Mesenchymal stem cell (in vitro differentiated cells and primary cell): ENCODE data around the gene MCTP2.

Source experiments
- DNase-seq: peaks from one replicate; pipeline ENCODE4 v3.0.0-alpha.2; 2013
- H2AFZ ChIP-seq: one replicate; pipeline ENCODE4 v1.6.1; 2013; ENCODE audit warnings: low read depth, mild to moderate bottlenecking, control low read depth, inconsistent platforms, low read length, moderate library complexity
- H2AK5ac ChIP-seq: 2 replicates; pipeline ENCODE4 v1.6.1; 2013; ENCODE audit warnings: low read length, moderate library complexity, mild to moderate bottlenecking, inconsistent platforms; ENCODE audit not compliant: severe bottlenecking
- H2BK120ac ChIP-seq: one replicate; pipeline ENCODE4 v1.6.1; 2013; ENCODE audit warnings: low read depth, mild to moderate bottlenecking, inconsistent platforms, low read length, moderate library complexity
- H2BK12ac ChIP-seq, 2 experiments: one replicate each; pipeline ENCODE4 v1.6.1; 2013; ENCODE audit warnings: inconsistent platforms in 2 of 2, low read length in 2 of 2, mild to moderate bottlenecking in 2 of 2, moderate library complexity in 2 of 2, control low read depth in 1 of 2
- H2BK15ac ChIP-seq: one replicate; pipeline ENCODE4 v1.6.1; 2013; ENCODE audit warnings: mild to moderate bottlenecking, low read depth, inconsistent platforms; ENCODE audit not compliant: poor library complexity, severe bottlenecking
- H2BK5ac ChIP-seq: 2 replicates; pipeline ENCODE4 v1.6.1; 2013; ENCODE audit warnings: low read depth, mild to moderate bottlenecking, low read length, control low read depth, inconsistent platforms; ENCODE audit not compliant: poor library complexity, severe bottlenecking
- H3K14ac ChIP-seq, 2 experiments: one replicate each; pipeline ENCODE4 v1.6.1; 2013; ENCODE audit warnings: inconsistent platforms in 2 of 2, low read length in 2 of 2, control low read depth in 1 of 2, mild to moderate bottlenecking in 1 of 2, moderate library complexity in 1 of 2
- H3K18ac ChIP-seq, 2 experiments: one replicate each; pipeline ENCODE4 v1.6.1; 2013; ENCODE audit warnings: inconsistent platforms in 2 of 2, low read length in 2 of 2, control low read depth in 1 of 2, low read depth in 1 of 2, mild to moderate bottlenecking in 1 of 2
- H3K23ac ChIP-seq, 2 experiments: one replicate each; pipeline ENCODE4 v1.6.1; 2013; ENCODE audit warnings: inconsistent platforms in 2 of 2, low read length in 2 of 2, mild to moderate bottlenecking in 2 of 2, moderate library complexity in 2 of 2, control low read depth in 1 of 2
- H3K27ac ChIP-seq: 2 replicates; pipeline ENCODE4 v1.5.1; 2013; ENCODE audit warnings: mild to moderate bottlenecking, moderate library complexity, low read length, control low read depth, inconsistent platforms; ENCODE audit not compliant: poor library complexity, severe bottlenecking
- H3K27me3 ChIP-seq, 2 experiments: 2 replicates each; pipeline versions ENCODE4 v1.6.1 to v1.7.0; 2013; ENCODE audit warnings: low read length in 2 of 2, mild to moderate bottlenecking in 2 of 2, moderate library complexity in 2 of 2, control low read depth in 1 of 2, inconsistent platforms in 1 of 2; ENCODE audit not compliant: control insufficient read depth in 1 of 2, insufficient read depth in 1 of 2
- H3K36me3 ChIP-seq, 2 experiments: 2 replicates each; pipeline versions ENCODE4 v1.6.1 to v1.7.0; 2013; ENCODE audit warnings: low read length in 2 of 2, control low read depth in 1 of 2, inconsistent platforms in 1 of 2, low read depth in 1 of 2, mild to moderate bottlenecking in 1 of 2; ENCODE audit not compliant: insufficient read depth in 2 of 2, control insufficient read depth in 1 of 2
- H3K4ac ChIP-seq, 2 experiments: one replicate each; pipeline ENCODE4 v1.6.1; 2013; ENCODE audit warnings: inconsistent platforms in 2 of 2, low read length in 2 of 2, mild to moderate bottlenecking in 2 of 2, moderate library complexity in 2 of 2, control low read depth in 1 of 2, low read depth in 1 of 2
- H3K4me1 ChIP-seq: 2 replicates; pipeline ENCODE4 v1.6.1; 2013; ENCODE audit warnings: low read depth, low read length, control low read depth; ENCODE audit not compliant: control insufficient read depth, insufficient read depth
- H3K4me2 ChIP-seq: 2 replicates; pipeline ENCODE4 v1.6.1; 2013; ENCODE audit warnings: low read length, mild to moderate bottlenecking, inconsistent platforms; ENCODE audit not compliant: poor library complexity, severe bottlenecking
- H3K4me3 ChIP-seq, 2 experiments: 2 replicates each; pipeline versions ENCODE4 v1.5.1 to v1.7.0; 2013; ENCODE audit warnings: low read length in 2 of 2, mild to moderate bottlenecking in 2 of 2, control low read depth in 1 of 2, low read depth in 1 of 2; ENCODE audit not compliant: insufficient read depth in 1 of 2
- H3K79me1 ChIP-seq: replicated peaks from 2 replicates; pipeline ENCODE4 v1.6.1; 2013; ENCODE audit warnings: mild to moderate bottlenecking, control low read depth, low read length, inconsistent platforms; ENCODE audit not compliant: poor library complexity, severe bottlenecking
- H3K9ac ChIP-seq: 2 replicates; pipeline ENCODE4 v1.7.0; 2013; ENCODE audit warnings: mild to moderate bottlenecking, low read length, moderate library complexity
- H3K9me3 ChIP-seq: 2 replicates; pipeline ENCODE4 v1.7.0; 2013; ENCODE audit warnings: mild to moderate bottlenecking, low read length; ENCODE audit not compliant: control insufficient read depth
- H4K8ac ChIP-seq: one replicate; pipeline ENCODE4 v1.6.1; 2013; ENCODE audit warnings: inconsistent platforms, mild to moderate bottlenecking, low read length, moderate library complexity
- H4K91ac ChIP-seq: one replicate; pipeline ENCODE4 v1.6.1; 2013; ENCODE audit warnings: mild to moderate bottlenecking, low read length, inconsistent platforms
- WGBS: methylation state at CpG from one replicate; pipeline ENCODE4 v1.1.7; 2013; ENCODE audit warnings: mixed read lengths; 5-methylcytosine and 5-hydroxymethylcytosine counted together

MCTP2 gene

DNA sequence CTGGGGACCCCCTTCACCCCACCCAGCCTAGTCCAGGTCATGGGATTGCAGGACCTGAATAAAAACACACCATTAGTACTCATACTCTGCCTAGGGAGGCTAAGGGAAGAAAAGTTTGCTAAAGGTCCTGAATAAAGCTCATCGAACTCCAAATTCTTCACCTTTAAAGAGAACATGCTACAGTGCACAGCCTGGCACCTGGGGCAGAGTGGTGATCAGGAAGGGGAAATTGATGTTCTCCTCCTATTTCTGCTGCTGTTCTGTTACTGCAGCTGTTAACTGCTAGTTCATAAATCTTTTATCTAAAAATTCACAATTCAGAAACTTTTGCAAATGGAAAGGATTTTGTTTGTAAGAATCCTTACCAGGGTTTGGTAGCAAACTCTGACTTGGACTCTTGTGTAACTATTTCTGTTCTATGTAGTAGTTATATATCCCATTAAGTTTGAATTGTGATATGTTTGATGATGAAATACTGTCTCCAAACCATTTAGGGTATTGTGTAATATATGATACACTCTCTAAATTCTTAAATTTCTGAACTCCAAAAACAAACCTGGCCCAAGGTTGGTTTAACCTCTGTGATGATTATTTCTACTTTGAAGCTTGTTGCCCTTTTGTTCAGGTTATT is 27.9 kb downstream of the MCTP2 start:
- Histone ChIP-seq H3K4ac (no peak overlapping the region), H2BK12ac (no peak overlapping the region), H3K18ac (no peak overlapping the region), H3K27ac (no peak overlapping the region), H3K9ac (peak overlapping the region; percentile 9), H2BK120ac (no peak overlapping the region), H4K91ac (no peak overlapping the region), H4K8ac (no peak overlapping the region), H3K36me3 (no peaks in the 10 kb centered on the region), H2AFZ (no peak overlapping the region), H3K4me2 (no peak overlapping the region), H3K23ac (no peak overlapping the region), H3K27me3 (no peaks in the 10 kb centered on the region), H3K14ac (no peak overlapping the region), H3K9me3 (no peaks in the 10 kb centered on the region), H3K4me1 (peaks cover 2% of the 10 kb centered on the region), H2BK15ac (no peak overlapping the region), H3K4me3 (no peak overlapping the region), H2AK5ac (no peak overlapping the region), H2BK5ac (no peak overlapping the region), H3K79me1 (peaks cover 26% of the 10 kb centered on the region)
- DNase-seq: no peak
- no CpG with 5 or more reads among the region's 1 CpG for WGBS

DNA sequence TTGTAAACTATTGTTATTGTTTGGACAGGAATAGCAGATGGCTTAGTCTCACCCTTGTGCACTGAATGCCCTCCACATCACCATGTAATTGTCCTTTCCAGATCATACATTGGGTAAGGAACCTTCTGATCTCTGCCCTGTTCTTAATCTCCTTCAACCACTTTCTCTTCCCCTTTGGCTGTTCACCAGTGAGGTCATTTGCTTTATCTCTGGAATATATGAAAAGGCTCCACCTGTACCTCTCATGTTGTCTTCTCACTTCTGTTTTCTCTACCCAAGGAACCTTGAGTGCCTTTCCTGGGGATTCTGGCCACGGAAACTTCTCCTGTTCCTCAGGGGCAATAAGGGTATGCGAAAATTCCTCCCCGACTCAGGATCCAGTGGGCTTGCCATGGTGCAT is 28.5 kb downstream of the MCTP2 start:
- DNase-seq: no peak
- no peak overlapping the region for H3K23ac ChIP-seq
- peaks cover 26% of the 10 kb centered on the region for H3K79me1 ChIP-seq
- H2AFZ ChIP-seq: no peak overlapping the region
- H3K4me1 ChIP-seq: peaks cover 2% of the 10 kb centered on the region
- no peak overlapping the region for H2BK15ac ChIP-seq
- H2BK12ac ChIP-seq: peak overlapping the region in 1 of 2 experiments; percentile 22
- no peak overlapping the region for H2AK5ac ChIP-seq
- H3K4me3 ChIP-seq: no peak overlapping the region
- no peaks in the 10 kb centered on the region for H3K9me3 ChIP-seq
- H3K9ac ChIP-seq: no peak overlapping the region
- no peak overlapping the region for H3K27ac ChIP-seq
- 64% methylated on average over 3 of the region's 3 CpGs for WGBS
- H3K36me3 ChIP-seq: no peaks in the 10 kb centered on the region
- H3K27me3 ChIP-seq: no peaks in the 10 kb centered on the region
- no peak overlapping the region for H3K4me2 ChIP-seq
- H4K8ac ChIP-seq: peak overlapping the region; percentile 25
- H3K14ac ChIP-seq: no peak overlapping the region
- H2BK5ac ChIP-seq: no peak overlapping the region
- no peak overlapping the region for H3K18ac ChIP-seq
- H2BK120ac ChIP-seq: no peak overlapping the region
- H3K4ac ChIP-seq: no peak overlapping the region
- H4K91ac ChIP-seq: no peak overlapping the region

DNA sequence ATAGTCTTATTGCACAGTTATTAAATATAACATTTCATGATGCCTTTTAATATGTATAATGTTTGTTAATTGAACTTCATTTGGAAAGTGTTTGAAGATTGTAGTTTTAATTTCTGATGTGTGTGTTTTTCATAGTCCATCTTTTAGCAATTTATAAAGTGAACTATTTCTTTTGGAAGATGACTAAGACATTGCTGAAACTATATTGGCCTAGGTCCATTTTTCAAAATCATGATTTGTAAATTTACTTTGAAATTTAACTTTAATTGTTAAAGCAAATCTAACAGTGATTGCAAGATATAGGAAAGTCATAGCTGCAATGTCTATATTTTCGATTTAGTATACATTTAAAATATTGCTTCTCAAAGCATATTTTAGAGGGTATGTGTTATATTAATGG is 30.8 kb downstream of the MCTP2 start:
- Histone ChIP-seq H2BK12ac (no peak overlapping the region), H2AFZ (no peak overlapping the region), H2AK5ac (no peak overlapping the region), H3K14ac (no peak overlapping the region), H4K91ac (no peak overlapping the region), H4K8ac (no peak overlapping the region), H2BK120ac (no peak overlapping the region), H3K23ac (no peak overlapping the region), H3K79me1 (peaks cover 25% of the 10 kb centered on the region), H2BK15ac (no peak overlapping the region), H2BK5ac (no peak overlapping the region), H3K4ac (no peak overlapping the region), H3K18ac (no peak overlapping the region), H3K36me3 (no peaks in the 10 kb centered on the region), H3K9me3 (no peaks in the 10 kb centered on the region), H3K9ac (peak overlapping the region; percentile 92), H3K27me3 (no peaks in the 10 kb centered on the region), H3K4me3 (no peak overlapping the region), H3K4me2 (no peak overlapping the region), H3K27ac (no peak overlapping the region), H3K4me1 (peaks cover 3% of the 10 kb centered on the region)
- WGBS: no CpG with 5 or more reads among the region's 1 CpG
- no peak for DNase-seq

DNA sequence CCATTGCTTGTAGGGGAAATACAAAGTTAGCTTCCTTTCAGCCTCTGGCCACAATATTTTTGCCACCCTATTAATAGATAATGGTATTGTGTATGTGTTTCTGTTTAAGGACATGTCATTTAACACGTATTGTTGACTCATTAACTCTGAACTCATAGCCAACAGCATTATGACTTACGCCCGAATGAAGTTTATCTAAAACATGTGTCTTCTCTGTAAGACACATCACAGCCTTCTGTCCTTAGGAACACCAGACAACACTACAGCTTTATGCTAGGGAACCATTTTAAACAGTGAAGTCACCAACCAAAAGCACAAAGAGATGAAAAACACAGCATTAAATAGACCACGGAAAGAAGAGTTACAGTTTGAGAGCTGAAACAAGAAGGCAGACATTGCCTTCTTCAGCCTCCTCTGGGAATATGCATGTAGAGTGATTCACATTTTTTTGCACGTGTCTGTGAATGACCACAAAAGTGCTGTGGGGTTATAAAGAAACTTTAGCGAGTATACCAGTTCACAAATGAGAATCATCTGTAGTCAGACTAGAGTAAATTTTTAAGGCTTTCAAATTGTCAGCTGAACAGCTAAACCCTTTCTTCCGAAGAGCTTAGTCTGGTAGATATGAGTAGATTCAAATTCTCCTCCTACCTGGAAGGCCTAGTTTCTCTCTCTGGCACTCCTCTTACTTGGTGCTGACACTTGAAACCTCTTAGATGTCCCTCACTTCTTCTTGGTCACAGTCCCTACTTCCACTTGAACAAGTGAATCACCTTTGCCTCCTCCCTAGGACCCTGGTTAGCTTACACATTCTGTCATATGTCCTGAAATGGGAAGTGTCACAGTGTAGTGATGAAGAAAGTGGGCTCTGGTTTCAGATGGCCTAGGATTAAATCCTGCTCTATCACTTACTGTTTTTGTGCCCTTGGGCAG is 32.2 kb downstream of the MCTP2 start:
- 56% methylated on average over 7 of the region's 7 CpGs for WGBS
- no peaks in the 10 kb centered on the region for H3K9me3 ChIP-seq
- peak overlapping the region in 1 of 2 experiments; percentile 49 for H3K4me3 ChIP-seq

More for the DNA sequence above, 32.2 kb downstream of the MCTP2 start:
- Histone ChIP-seq H3K18ac (peak overlapping the region; percentile 14 to 82), H3K23ac (no peak overlapping the region), H3K27me3 (no peaks in the 10 kb centered on the region), H3K4me2 (no peak overlapping the region), H4K8ac (peak overlapping the region; percentile 82), H3K79me1 (peaks cover 21% of the 10 kb centered on the region), H4K91ac (no peak overlapping the region), H3K9ac (peak overlapping the region; percentile 92), H3K36me3 (no peaks in the 10 kb centered on the region), H2BK120ac (peak overlapping the region; percentile 19), H3K4ac (peak overlapping the region in 1 of 2 experiments; percentile 79), H2AFZ (no peak overlapping the region), H2BK5ac (no peak overlapping the region), H2BK12ac (peak overlapping the region; percentile 39 to 83), H3K4me1 (peaks cover 3% of the 10 kb centered on the region), H3K14ac (no peak overlapping the region), H3K27ac (no peak overlapping the region), H2BK15ac (no peak overlapping the region), H2AK5ac (no peak overlapping the region)
- peak; percentile 89 for DNase-seq
